Naive thymus-derived CD4-positive, alpha-beta T cell (primary cell): ENCODE measurements around the gene WDSUB1. TPM values are rescaled to one million over a fixed set of nuclear protein-coding genes. Genes with fewer than 3 reads are reported as not detected.

Experiments used
- ATAC-seq: fragments of 150-1000 bp; cut with Tn5 transposase; 2 replicates; pipeline ENCODE4 v1.10.0; 2021; ENCODE audit warnings: mild to moderate bottlenecking, moderate library complexity
- CTCF ChIA-PET: fragments of 350-600 bp; sonication (Branson Sonifier 250); formaldehyde crosslinking; loops from one replicate; lab custom pipeline; 2021; ENCODE audit warnings: antibody characterized with exemption; lab: Charles Lee
- POLR2A ChIA-PET: fragments of 350-600 bp; sonication (Branson Sonifier 250); formaldehyde crosslinking; loops from one replicate; lab custom pipeline; 2021; ENCODE audit warnings: antibody characterized with exemption, inconsistent platforms; lab: Charles Lee
- DNase-seq, 9 donors: peaks; one replicate each; pipeline versions ENCODE4 v3.0.0 to v3.0.0-alpha.2; 2020 to 2022; ENCODE audit warnings: mixed read lengths in 1 of 9
- H3K27ac ChIP-seq: one replicate; pipeline ENCODE4 v1.7.0; 2013; ENCODE audit warnings: mild to moderate bottlenecking, low read depth, low read length, moderate library complexity
- H3K27me3 ChIP-seq, 2 donors: one replicate each; pipeline ENCODE4 v1.7.0; 2013; ENCODE audit warnings: low read length in 2 of 2, mild to moderate bottlenecking in 2 of 2, moderate library complexity in 2 of 2; ENCODE audit not compliant: control insufficient read depth in 2 of 2, insufficient read depth in 2 of 2
- H3K36me3 ChIP-seq, 3 experiments: 1 replicate in 2 of 3; 2 replicates in 1 of 3; pipeline ENCODE4 v1.7.0; 2013; ENCODE audit warnings: low read length in 3 of 3, mild to moderate bottlenecking in 3 of 3, moderate library complexity in 1 of 3; ENCODE audit not compliant: insufficient read depth in 3 of 3, control insufficient read depth in 2 of 3
- H3K4me1 ChIP-seq, 2 donors: one replicate each; pipeline ENCODE4 v1.7.0; 2013; ENCODE audit warnings: low read length in 2 of 2, mild to moderate bottlenecking in 2 of 2, moderate library complexity in 1 of 2; ENCODE audit not compliant: control insufficient read depth in 2 of 2, insufficient read depth in 2 of 2
- H3K4me3 ChIP-seq: 2 replicates; pipeline ENCODE4 v1.7.0; 2013; ENCODE audit warnings: mild to moderate bottlenecking, low read length
- H3K9me3 ChIP-seq, 3 experiments: 1 replicate in 2 of 3; 2 replicates in 1 of 3; pipeline ENCODE4 v1.7.0; 2013; ENCODE audit warnings: low read length in 3 of 3; ENCODE audit not compliant: control insufficient read depth in 2 of 3
- H3K27ac Mint-ChIP-seq, 9 donors: one replicate each; pipeline ENCODE4 v1.8.0; 2020 to 2022; ENCODE audit warnings: mixed read lengths in 9 of 9, mild to moderate bottlenecking in 8 of 9, moderate library complexity in 5 of 9, inconsistent platforms in 2 of 9
- H3K27me3 Mint-ChIP-seq, 5 donors: one replicate each; pipeline ENCODE4 v1.8.0; 2021 to 2022; ENCODE audit warnings: mixed read lengths in 5 of 5, mild to moderate bottlenecking in 1 of 5
- H3K36me3 Mint-ChIP-seq, 5 donors: one replicate each; pipeline ENCODE4 v1.8.0; 2020 to 2022; ENCODE audit warnings: mixed read lengths in 5 of 5, mild to moderate bottlenecking in 3 of 5, inconsistent platforms in 1 of 5
- H3K4me1 Mint-ChIP-seq, 7 donors: one replicate each; pipeline ENCODE4 v1.8.0; 2020 to 2022; ENCODE audit warnings: mixed read lengths in 7 of 7, mild to moderate bottlenecking in 3 of 7, inconsistent platforms in 1 of 7
- H3K4me3 Mint-ChIP-seq, 10 donors: one replicate each; pipeline ENCODE4 v1.8.0; 2020 to 2022; ENCODE audit warnings: mild to moderate bottlenecking in 10 of 10, mixed read lengths in 10 of 10, moderate library complexity in 6 of 10, inconsistent platforms in 2 of 10
- H3K9me3 Mint-ChIP-seq, 11 donors: one replicate each; pipeline ENCODE4 v1.8.0; 2020 to 2022; ENCODE audit warnings: mixed read lengths in 11 of 11, mild to moderate bottlenecking in 4 of 11, inconsistent platforms in 1 of 11, moderate library complexity in 1 of 11
- intact Hi-C, 2 donors: fragments of 100-400 bp; cut with micrococcal nuclease; formaldehyde crosslinking; loops; one replicate each; pipeline ENCODE4 v1.15.1; 2023
- polyA plus RNA-seq, 2 donors: library from polyadenylated mRNA; unstranded; fragments of 300-500 nt; fragmentation: Illumina TruSeq; gene quantifications; one replicate each; pipeline ENCODE4 v1.2.3, GENCODE V29; 2021
- total RNA-seq, 6 experiments: library from RNA in 5 of 6; stranded (reverse) in 5 of 6; gene quantifications; 1 replicate in 5 of 6; 2 replicates in 1 of 6; pipeline ENCODE4 v1.2.3 and lab custom pipeline; 2021 to 2026

Gene WDSUB1
- total and polyA plus RNA-seq, 7 experiments from 2014 or later, result 5.8 to 10.6 (median 7.5) TPM

DNA sequence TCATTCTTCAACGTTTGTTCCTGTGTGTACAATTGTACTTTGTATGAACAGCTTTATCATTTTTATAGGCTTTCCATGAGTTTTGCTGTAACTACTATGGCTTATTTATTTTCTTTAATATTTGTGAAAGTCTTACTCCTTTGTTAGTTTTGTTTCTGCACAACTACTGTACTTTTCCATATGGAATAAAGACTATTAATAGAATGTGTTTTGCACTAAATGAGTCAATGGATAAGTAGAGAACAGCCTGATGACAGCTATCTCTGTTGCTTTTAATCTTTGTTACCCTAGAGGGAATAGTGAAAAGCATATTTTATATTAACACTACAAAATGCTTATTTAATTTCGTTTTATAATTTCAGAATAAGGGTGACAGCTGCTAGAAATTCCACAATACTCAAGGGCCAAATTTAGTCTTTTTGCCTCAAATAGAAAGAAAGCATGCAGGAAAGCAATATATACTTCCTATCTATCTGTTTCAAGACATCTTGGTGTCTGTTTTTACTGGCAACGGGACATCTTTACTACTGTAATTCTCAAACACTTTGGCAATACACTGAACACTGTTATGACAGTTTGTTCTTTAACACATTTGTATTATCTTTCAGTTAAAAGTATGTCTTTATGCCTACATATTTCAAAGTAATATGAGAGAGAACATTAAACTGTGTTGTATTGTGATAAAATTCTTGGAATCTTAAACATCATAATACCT lies 53.9 kb downstream of the WDSUB1 start:
- Mint-ChIP-seq H3K4me1 (peaks cover 0 to 11% (median 10%) of the 10 kb centered on the region in 7 donors), H3K9me3 (no peaks in the 10 kb centered on the region), H3K36me3 (peaks cover 0 to 33% (median 14%) of the 10 kb centered on the region in 5 donors), H3K4me3 (no peak overlapping the region), H3K27me3 (no peaks in the 10 kb centered on the region), H3K27ac (no peak overlapping the region)
- Histone ChIP-seq H3K9me3 (no peaks in the 10 kb centered on the region), H3K36me3 (no peaks in the 10 kb centered on the region), H3K27ac (no peak overlapping the region), H3K4me1 (peaks cover 0 to 6% of the 10 kb centered on the region in 2 donors), H3K27me3 (no peaks in the 10 kb centered on the region), H3K4me3 (no peak overlapping the region)
- DNase-seq, result no peak
- intact Hi-C loops, result no loop called here
- ChIA-PET CTCF (interaction anchor here (0.5 to 0.6 kb wide), 2 partner anchors 244 to 255 kb away, joined by 3 to 4 read pairs; no protein-coding TSS in a partner anchor), POLR2A (no interaction called here)
- no peak for ATAC-seq

DNA sequence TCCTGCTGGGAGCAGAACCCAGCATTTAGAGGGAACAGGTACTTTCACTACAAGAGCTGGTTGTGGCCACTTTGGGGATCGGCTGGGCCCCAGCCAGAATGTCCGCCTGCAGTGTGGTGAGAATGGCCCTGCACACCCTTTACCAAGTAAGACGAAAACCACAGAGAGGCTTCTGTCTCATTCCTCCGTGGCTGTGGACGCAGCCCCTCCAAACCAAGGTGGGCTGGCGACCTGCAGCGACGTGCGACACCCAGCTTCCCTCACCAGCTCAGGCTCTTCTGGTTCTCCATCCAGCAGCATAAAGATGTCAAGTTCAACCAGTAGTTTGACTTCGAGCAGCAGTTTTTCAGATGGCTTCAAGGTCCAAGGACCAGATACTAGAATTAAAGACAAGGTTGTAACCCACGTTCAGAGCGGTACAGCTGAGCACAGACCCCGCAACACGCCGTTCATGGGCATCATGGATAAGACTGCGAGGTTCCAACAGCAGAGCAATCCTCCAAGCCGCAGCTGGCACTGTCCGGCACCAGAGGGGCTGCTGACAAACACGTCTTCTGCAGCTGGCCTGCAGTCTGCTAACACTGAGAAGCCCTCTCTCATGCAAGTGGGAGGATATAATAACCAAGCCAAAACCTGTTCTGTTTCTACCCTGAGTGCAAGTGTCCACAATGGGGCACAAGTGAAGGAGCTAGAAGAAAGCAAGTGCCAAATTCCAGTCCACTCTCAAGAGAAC lies 56.2 kb downstream of the WDSUB1 start:
- CTCF ChIA-PET, result no interaction called here
- H3K4me3 Mint-ChIP-seq, result no peak overlapping the region
- H3K9me3 Mint-ChIP-seq, result no peaks in the 10 kb centered on the region
- peaks cover 0 to 24% (median 7%) of the 10 kb centered on the region in 5 donors for H3K36me3 Mint-ChIP-seq
- no peak for ATAC-seq
- POLR2A ChIA-PET, result no interaction called here
- Histone ChIP-seq H3K27ac (no peak overlapping the region), H3K27me3 (no peaks in the 10 kb centered on the region), H3K4me3 (no peak overlapping the region), H3K4me1 (peaks cover 0 to 29% of the 10 kb centered on the region in 2 donors), H3K36me3 (no peaks in the 10 kb centered on the region), H3K9me3 (no peaks in the 10 kb centered on the region)
- intact Hi-C loops, result loop anchor here in 1 of 2 donors (2.0 kb wide), 1 partner anchor 22 kb away; no protein-coding TSS in a partner anchor
- no peak overlapping the region for H3K27ac Mint-ChIP-seq
- DNase-seq, result no peak
- no peaks in the 10 kb centered on the region for H3K27me3 Mint-ChIP-seq
- H3K4me1 Mint-ChIP-seq, result peaks cover 3 to 30% (median 17%) of the 10 kb centered on the region in 7 donors

DNA sequence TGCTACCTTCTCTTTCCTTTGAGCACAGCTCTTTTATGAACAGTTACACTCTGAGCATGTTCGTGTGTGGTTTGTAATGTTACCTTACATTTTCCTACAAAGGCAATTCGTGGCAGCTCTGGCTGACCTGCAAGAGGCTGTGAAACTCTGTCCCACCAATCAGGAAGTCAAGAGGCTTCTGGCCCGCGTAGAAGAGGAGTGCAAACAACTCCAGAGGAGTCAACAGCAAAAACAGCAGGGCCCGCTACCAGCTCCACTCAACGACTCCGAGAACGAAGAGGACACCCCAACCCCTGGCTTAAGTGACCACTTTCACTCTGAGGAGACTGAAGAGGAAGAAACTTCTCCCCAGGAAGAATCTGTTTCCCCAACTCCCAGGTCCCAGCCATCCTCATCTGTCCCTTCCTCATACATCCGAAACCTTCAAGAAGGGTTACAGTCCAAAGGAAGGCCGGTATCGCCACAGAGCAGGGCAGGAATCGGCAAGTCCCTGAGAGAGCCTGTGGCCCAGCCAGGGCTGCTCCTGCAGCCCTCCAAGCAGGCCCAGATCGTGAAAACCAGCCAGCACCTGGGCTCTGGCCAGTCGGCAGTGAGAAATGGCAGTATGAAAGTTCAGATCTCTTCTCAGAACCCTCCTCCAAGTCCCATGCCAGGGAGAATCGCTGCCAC lies 56.9 kb downstream of the WDSUB1 start:
- Mint-ChIP-seq H3K36me3 (peaks cover 0 to 19% (median 7%) of the 10 kb centered on the region in 5 donors), H3K4me3 (no peak overlapping the region), H3K4me1 (peaks cover 3 to 30% (median 17%) of the 10 kb centered on the region in 7 donors), H3K9me3 (no peaks in the 10 kb centered on the region), H3K27me3 (no peaks in the 10 kb centered on the region), H3K27ac (no peak overlapping the region)
- Histone ChIP-seq H3K27ac (no peak overlapping the region), H3K27me3 (no peaks in the 10 kb centered on the region), H3K9me3 (no peaks in the 10 kb centered on the region), H3K36me3 (no peaks in the 10 kb centered on the region), H3K4me3 (no peak overlapping the region), H3K4me1 (peaks cover 0 to 33% of the 10 kb centered on the region in 2 donors)
- ChIA-PET POLR2A (no interaction called here), CTCF (interaction anchor here (0.7 kb wide), 1 partner anchor 111 kb away, joined by 4 read pairs; no protein-coding TSS in a partner anchor)
- intact Hi-C loops, result loop anchor here in 1 of 2 donors (2.0 kb wide), 1 partner anchor 21 kb away; no protein-coding TSS in a partner anchor
- ATAC-seq (no peak), DNase-seq (no peak)

DNA sequence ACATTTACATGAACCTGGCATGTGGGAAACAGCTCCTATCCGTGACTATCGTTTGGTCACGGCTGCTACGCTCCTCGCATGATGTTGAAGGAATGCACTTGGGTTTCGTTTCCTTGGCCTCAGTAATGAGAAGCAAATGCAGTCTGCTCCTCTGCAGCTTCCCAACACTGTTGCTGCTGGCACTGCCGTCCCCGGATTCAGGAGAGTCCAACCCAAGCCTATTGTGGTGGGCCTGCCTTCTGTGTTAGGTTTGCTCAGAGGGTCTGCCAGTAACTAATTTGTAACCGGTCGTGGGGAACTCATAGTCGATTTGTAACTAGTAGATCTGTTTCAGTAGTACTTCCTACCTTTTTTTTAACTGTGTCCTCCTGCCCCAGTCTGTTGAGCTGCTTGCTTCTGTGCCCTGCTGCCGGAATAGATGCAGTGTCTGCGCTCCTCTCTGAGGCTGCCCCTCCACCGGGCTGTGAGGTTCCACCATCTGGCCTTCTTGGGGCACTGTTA lies 58.4 kb downstream of the WDSUB1 start:
- intact Hi-C loops, result no loop called here
- Mint-ChIP-seq H3K27ac (peak overlapping the region in 2 of 9 donors; percentile 39 to 46), H3K36me3 (peaks cover 0 to 14% (median 3%) of the 10 kb centered on the region in 5 donors), H3K9me3 (no peaks in the 10 kb centered on the region), H3K4me1 (peaks cover 3 to 40% (median 17%) of the 10 kb centered on the region in 7 donors), H3K27me3 (peaks cover 0 to 3% (median 0%) of the 10 kb centered on the region in 5 donors), H3K4me3 (peak overlapping the region in 1 of 10 donors; percentile 24)
- no peaks in the 10 kb centered on the region for H3K27me3 ChIP-seq
- H3K4me1 ChIP-seq, result peaks cover 0 to 33% of the 10 kb centered on the region in 2 donors
- ChIA-PET CTCF (no interaction called here), POLR2A (no interaction called here)
- no peak overlapping the region for H3K27ac ChIP-seq
- no peak overlapping the region for H3K4me3 ChIP-seq
- no peak for DNase-seq
- H3K36me3 ChIP-seq, result no peaks in the 10 kb centered on the region
- ATAC-seq, result no peak
- H3K9me3 ChIP-seq, result no peaks in the 10 kb centered on the region

DNA sequence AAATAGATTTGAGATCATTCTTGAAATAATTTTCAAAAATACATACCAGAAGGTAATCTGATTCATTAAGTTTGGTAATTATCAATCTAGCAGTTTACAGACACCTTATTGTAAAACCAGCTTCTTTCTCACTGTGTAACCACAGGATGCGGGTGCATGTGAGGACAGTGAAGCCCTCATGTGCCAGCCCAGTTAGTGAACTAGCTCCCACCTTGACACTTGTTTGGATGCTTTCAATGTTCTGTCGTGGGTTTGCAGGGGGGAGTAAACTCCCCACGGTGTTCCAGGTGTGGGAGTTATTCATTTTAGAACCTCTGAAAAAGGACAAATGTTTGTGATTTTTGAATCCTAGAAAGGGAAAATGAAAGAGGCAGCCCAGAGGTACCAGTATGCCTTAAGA lies 59.0 kb downstream of the WDSUB1 start:
- intact Hi-C loops, result no loop called here
- H3K4me1 Mint-ChIP-seq, result peaks cover 3 to 40% (median 17%) of the 10 kb centered on the region in 7 donors
- H3K9me3 ChIP-seq, result no peaks in the 10 kb centered on the region
- CTCF ChIA-PET, result no interaction called here
- H3K4me3 ChIP-seq, result no peak overlapping the region
- POLR2A ChIA-PET, result no interaction called here
- no peak overlapping the region for H3K4me3 Mint-ChIP-seq
- H3K36me3 ChIP-seq, result no peaks in the 10 kb centered on the region
- H3K27ac ChIP-seq, result no peak overlapping the region
- H3K27me3 ChIP-seq, result no peaks in the 10 kb centered on the region
- peaks cover 0 to 33% of the 10 kb centered on the region in 2 donors for H3K4me1 ChIP-seq
- H3K27me3 Mint-ChIP-seq, result peaks cover 0 to 3% (median 0%) of the 10 kb centered on the region in 5 donors
- DNase-seq, result no peak
- ATAC-seq, result peak; percentile 38
- H3K36me3 Mint-ChIP-seq, result peaks cover 0 to 11% (median 0%) of the 10 kb centered on the region in 5 donors
- H3K9me3 Mint-ChIP-seq, result no peaks in the 10 kb centered on the region
- peak overlapping the region in 2 of 9 donors; percentile 0 to 36 for H3K27ac Mint-ChIP-seq

DNA sequence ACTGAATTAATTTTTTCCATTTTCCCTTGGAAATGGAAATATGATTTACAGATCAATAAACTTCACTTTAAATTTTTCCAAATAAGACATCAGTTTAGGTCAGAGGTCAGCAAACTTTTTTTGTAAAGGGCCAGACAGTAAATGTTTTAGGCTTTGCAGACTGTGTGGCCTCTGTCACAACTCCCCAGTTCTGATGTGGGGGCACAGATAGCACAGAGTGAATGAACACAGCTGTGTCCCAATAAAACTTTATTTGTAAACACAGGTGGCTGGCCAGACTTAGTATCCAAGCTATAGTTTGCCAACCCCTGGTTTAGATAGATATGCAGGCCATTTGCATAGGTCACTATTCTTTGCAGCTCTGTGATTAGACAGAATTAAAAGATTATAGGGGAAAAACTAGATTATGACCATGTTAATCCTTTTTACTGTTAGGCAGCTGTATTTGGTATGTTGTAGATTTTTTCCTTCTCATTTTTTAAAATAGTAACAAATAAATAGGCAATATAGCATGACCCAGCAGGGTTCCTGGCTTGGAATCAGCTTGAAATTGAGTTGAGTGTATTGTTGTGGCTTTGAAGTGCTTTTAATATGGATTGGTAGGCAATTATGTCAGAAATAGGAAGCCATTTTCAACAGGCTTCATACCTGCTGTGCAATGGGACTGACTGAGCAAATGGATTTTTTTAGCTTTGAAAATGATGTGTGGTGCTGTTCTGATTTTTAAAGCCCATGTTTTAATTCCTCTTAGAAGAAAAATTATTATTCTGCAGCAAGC lies 59.7 kb downstream of the WDSUB1 start:
- Mint-ChIP-seq H3K9me3 (no peaks in the 10 kb centered on the region), H3K4me3 (no peak overlapping the region), H3K27ac (peak overlapping the region in 1 of 9 donors; percentile 16), H3K4me1 (peaks cover 3 to 40% (median 17%) of the 10 kb centered on the region in 7 donors), H3K27me3 (peaks cover 0 to 3% (median 0%) of the 10 kb centered on the region in 5 donors), H3K36me3 (peaks cover 0 to 11% (median 0%) of the 10 kb centered on the region in 5 donors)
- Histone ChIP-seq H3K4me1 (peaks cover 0 to 33% of the 10 kb centered on the region in 2 donors), H3K27ac (no peak overlapping the region), H3K9me3 (no peaks in the 10 kb centered on the region), H3K4me3 (no peak overlapping the region), H3K36me3 (no peaks in the 10 kb centered on the region), H3K27me3 (no peaks in the 10 kb centered on the region)
- ChIA-PET CTCF (no interaction called here), POLR2A (no interaction called here)
- no peak for DNase-seq
- no peak for ATAC-seq
- intact Hi-C loops, result no loop called here
